EL (cell line): ENCODE results near the gene SLCO4C1.
A peak's percentile ranks its signal among the peaks of the same experiment; 100 is the strongest.

Experiments used
- DNase-seq: peaks from one replicate; pipeline ENCODE4 v3.0.0-alpha.2; 2016

The SLCO4C1 gene

DNA sequence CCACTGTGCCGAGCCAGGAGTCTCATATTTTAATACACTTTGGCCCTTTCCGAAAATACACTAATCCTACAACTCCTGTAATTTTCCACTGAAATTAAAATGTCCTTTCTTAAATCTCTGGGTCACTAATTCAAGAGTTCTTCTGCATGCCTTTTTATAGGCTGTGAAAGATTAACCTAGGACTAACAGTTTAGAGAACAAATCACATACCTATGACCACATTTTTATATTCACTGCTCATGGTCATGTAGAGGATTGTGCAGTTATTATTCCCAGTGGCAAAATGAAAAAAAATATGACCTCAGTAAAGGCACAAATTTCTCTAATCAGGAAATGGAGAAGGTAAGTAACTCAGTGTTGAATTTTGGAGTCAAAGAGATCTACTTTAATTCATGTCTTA lies 33.4 kb downstream of the SLCO4C1 start:
- no peak for DNase-seq

DNA sequence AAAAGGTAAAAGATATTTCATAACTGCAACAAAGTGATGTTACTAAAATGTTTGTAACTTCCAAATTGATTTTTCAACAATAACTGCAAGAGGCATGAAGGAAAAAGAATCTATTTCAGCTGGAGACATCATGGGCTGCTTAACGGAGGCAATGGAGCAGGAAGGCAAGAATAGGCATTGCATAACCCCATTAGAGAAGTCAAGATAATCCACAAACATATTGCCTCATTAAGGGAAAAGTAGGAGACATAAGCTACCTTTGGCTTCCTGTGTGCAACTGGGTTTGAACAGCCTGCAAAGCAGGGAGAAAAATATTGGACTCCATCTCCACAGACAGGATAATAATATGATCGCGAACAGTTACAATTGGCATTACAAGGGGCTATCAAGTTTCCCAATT lies 46.7 kb downstream of the SLCO4C1 start:
- DNase-seq = no peak

DNA sequence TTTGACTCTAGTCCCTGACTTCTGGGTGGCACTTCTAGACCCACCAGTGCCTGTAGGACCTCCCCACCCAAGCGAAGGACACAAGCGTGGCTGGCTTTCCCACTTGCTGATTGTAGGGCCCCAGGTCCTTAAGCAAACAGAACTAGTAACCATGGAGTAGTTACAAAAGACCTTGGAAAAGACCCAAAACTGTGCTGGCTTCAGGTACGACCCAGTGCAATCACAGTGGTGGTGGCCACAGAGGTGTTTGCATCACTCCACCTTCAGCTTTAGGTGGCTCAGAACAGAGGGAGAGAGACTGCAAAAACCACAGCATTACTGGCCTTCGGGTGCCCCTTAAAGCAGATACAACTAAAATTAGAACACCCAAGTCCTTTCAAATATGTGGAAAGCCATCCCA lies 52.9 kb downstream of the SLCO4C1 start:
- no peak for DNase-seq

DNA sequence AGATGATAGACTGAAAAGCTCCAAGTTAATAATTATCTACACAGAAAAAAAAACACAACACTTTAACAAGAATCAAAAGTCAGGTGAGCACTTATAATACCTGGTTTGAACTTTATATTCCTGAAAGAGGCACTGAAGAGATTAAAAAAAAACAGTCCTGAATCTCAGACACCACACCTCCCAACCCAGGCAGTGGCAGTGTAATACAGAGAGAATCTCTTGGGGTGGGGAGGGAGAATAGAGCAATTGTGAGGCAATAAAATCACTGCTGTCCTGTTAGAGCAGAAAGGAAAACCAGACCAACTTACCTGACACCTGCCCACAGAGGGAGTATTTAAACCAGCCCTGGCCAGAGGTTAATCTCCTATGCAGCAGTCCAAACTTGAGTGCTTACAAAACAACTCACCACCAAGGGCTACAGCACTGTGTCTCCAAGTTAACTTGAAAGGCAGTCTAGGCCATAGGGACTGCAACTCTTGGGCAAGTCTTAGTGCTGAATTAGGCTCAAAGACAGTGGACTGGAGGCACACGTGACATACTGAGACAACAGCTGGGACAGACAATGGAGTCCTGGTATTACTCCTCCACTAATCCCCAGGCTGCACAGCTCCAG lies 54.2 kb downstream of the SLCO4C1 start:
- DNase-seq = no peak

DNA sequence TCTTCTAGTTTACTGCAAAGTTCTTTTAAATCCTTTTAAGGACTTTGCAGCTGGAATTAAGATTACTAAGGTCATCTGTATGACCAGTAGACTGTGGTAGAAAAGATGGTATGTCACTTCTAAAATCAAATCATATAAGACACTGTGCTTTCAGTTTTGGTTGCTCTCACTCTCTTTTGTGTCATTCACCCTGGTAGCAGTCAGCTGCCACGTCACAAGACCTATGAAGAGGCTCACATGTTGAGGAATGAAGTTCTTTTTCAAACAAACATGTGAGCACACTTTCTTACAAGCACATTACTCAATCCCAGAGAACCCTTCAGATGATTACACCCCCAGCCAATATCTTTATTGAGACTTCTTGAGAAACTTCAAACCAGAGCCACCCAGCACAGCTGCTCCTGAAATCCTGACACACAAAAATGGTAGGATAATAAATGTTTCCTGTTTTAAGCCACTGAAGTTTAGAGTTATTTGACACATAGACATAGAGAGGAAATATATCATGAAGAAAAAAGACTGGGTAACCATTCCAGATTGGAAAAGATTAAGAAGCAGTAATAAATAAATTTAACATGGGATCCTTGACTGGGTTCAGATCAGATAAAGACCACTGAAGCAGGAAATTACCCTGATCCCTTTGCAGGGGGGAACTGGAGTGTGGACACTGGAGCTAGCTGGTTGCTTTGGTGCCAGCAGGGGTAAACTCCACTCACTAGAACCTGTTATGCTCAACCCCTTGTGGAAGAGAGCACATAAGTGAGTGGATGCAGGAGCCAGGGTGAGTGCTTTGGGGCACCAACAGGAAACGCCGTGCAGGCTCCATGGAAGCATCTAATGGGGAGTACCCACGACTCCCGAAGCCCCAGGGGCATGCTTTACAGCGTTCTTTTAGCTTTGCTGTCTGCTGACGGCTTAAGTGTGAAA lies 64.1 kb downstream of the SLCO4C1 start:
- no peak for DNase-seq

GRCh38 chr5:102229685-102230084 lies 66.4 kb downstream of the SLCO4C1 start:
- no peak for DNase-seq

DNA sequence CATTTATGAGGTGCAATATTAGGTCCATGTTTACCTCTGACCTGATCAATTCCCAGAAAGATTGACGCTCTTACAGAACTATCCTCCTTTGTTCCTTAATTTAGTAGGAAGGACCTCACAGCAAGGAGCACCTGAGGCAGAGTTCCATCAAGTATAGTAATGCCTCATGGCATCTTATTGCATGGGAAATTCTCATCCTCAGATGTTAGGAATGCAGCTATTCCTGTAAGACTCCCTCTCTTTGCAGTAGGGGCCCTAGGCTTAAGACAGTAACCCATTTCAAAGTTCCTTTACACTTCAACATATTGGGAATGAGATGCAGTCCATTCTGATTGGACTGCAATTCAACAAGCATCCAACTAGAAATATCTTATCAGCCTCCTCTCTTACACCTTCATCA lies 69.8 kb downstream of the SLCO4C1 start:
- no peak for DNase-seq

DNA sequence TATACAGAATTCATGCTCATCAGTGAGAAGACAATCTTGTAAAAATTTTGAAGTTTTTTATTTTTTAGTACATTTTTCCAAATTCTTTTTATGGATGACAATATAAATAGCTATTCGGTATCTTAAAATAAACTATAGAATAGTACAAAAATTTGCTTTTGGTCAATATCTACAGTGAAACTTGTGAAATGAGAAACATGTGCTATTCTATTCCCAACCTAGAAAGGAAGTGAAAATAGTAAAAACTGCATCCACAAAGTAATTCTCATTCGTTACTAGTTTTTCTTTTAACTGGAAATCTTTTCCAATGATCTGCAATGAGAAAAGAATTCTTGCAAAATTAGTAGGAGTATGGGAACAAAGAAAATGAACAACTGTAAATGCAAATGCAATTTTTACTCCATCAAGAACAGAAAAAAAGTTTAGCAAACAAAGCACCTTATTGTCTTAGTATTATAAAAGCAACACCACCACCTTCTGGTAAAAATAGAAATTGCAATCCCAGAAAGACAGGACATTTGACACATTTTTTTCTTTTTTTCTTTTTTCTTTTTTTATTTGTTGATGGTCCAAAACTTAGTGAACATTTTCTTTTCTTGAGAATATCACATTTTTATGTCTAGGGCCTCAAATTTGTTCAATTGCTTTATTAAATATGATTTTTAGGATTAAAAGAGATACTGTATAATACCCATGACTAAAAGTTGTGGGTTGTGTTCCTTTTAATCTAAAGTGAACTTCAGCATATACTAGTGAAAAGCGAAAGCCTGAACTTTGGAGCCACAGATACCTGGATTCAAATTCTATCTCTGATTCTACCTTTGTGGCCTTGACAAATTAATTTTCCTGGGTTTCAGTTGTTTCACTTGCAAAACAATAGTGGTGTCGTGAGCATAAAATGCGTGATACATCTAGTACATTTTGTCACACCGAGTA lies 72.3 kb downstream of the SLCO4C1 start:
- DNase-seq = peak; percentile 25

- DNase-seq = no peak
Measured at GRCh38 chr5:102222772-102223171, 73.3 kb downstream of the SLCO4C1 start.

- DNase-seq = no peak
Measured at GRCh38 chr5:102221949-102222348, 74.1 kb downstream of the SLCO4C1 start.

- DNase-seq = no peak
Measured at GRCh38 chr5:102218159-102218558, 77.9 kb downstream of the SLCO4C1 start.

- DNase-seq = no peak
Measured at GRCh38 chr5:102216678-102217077, 79.4 kb downstream of the SLCO4C1 start.

DNA sequence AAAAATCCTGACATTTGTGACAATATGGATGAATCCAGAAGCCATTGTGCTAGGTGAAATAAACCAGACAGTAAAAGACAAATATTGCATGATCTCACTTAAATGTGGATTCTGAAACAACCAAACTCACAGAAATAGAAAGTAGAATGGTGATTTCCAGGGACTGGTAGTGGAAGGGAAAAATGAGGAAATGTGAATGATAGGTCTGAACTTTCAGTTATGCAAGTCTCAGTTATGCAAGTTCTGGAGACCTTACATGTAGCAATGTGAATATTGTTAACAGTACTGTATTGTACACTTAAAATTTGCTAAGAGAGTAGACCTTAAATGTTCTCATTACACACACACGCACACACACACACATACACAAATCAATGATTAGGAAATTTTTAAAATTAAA lies 84.9 kb downstream of the SLCO4C1 start:
- no peak for DNase-seq

DNA sequence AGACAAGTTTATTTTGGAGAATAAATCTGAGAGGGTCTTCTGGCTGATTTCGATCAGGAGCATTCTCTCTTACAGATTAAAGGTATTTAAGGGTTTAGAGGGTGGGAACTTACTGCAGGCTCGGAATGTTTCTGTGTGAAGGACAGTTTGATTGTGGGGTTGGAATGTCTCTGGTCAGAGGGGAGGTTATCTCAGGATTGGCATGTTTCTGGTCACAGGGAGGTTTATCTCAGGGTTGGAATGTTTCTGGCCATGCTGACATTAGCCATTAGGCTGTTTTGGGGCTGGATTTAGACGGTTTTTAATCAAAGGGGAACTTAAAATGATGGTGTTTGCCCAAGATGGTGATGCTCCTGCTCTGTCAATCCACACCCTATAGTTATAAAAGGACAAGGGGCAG lies 95.2 kb downstream of the SLCO4C1 start:
- DNase-seq = no peak

GRCh38 chr5:102196481-102196880 lies 99.6 kb downstream of the SLCO4C1 start:
- DNase-seq = no peak
